Smooth muscle cell (in vitro differentiated cells): ENCODE measurements around the gene PTTG2. TPM values are rescaled to one million over a fixed set of nuclear protein-coding genes. Genes with fewer than 3 reads are reported as not detected.
A peak's percentile ranks its signal among the peaks of the same experiment; 100 is the strongest.
"Not testable (repeated sequence)": the region's sequence is repeated elsewhere in the genome, so short reads cannot be mapped to it uniquely, and the experiment has no call there.

Experiments used
- DNase-seq: peaks from one replicate; lab custom pipeline; 2025; ENCODE audit not compliant: unreplicated experiment; lab: John Stamatoyannopoulos, UW
- H2AFZ ChIP-seq: fragments of 200-600 bp; sonication (generic); 2 replicates; pipeline ENCODE4 v1.6.0; 2016; ENCODE audit warnings: antibody characterized with exemption, low read depth, mild to moderate bottlenecking
- H3F3A ChIP-seq: fragments of 200-600 bp; sonication (generic); 2 replicates; pipeline ENCODE4 v1.6.0; 2017; ENCODE audit warnings: antibody characterized with exemption, low read depth
- H3K27ac ChIP-seq: fragments of 200-600 bp; sonication (generic); 2 replicates; pipeline ENCODE4 v1.5.1; 2016; ENCODE audit warnings: low read depth, mild to moderate bottlenecking
- H3K27me3 ChIP-seq: fragments of 200-600 bp; sonication (generic); 2 replicates; pipeline ENCODE4 v1.6.1; 2016; ENCODE audit warnings: low read depth, mild to moderate bottlenecking
- H3K36me3 ChIP-seq: fragments of 200-600 bp; sonication (generic); 2 replicates; pipeline ENCODE4 v1.5.1; 2016; ENCODE audit warnings: low read depth
- H3K4me1 ChIP-seq: fragments of 200-600 bp; sonication (generic); 2 replicates; pipeline ENCODE4 v1.5.1; 2016; ENCODE audit warnings: low read depth
- H3K4me2 ChIP-seq: fragments of 200-600 bp; sonication (generic); 2 replicates; pipeline ENCODE4 v1.6.0; 2016; ENCODE audit warnings: mild to moderate bottlenecking
- H3K4me3 ChIP-seq: fragments of 200-600 bp; sonication (generic); 2 replicates; pipeline ENCODE4 v1.5.1; 2016; ENCODE audit warnings: mild to moderate bottlenecking
- H3K79me2 ChIP-seq: fragments of 200-600 bp; sonication (generic); 2 replicates; pipeline ENCODE4 v1.6.0; 2016; ENCODE audit warnings: low read depth, mild to moderate bottlenecking
- H3K9ac ChIP-seq: fragments of 200-600 bp; sonication (generic); 2 replicates; pipeline ENCODE4 v1.6.0; 2016; ENCODE audit warnings: low read depth
- H3K9me3 ChIP-seq: fragments of 200-600 bp; sonication (generic); replicated peaks from 2 replicates; pipeline ENCODE4 v1.5.1; 2016; ENCODE audit warnings: low read depth
- H4K20me1 ChIP-seq: fragments of 200-600 bp; sonication (generic); 2 replicates; pipeline ENCODE4 v1.6.0; 2016; ENCODE audit warnings: low read depth
- WGBS: methylation state at CpG from one replicate; pipeline ENCODE4 v1.1.7; 2016; ENCODE audit warnings: low lambda C conversion rate; 5-methylcytosine and 5-hydroxymethylcytosine counted together
- polyA plus RNA-seq: library from polyadenylated mRNA; unstranded; fragments of >200 nt; fragmentation: Nextera tagmentation; extraction: Ambion mirVana; gene quantifications from 2 replicates; pipeline ENCODE4 v1.2.1, GENCODE V29; 2016
- total RNA-seq: library from RNA; depleted of rRNA; stranded (reverse); fragments of >200 nt; gene quantifications from 2 replicates; pipeline ENCODE4 v1.2.3, GENCODE V29; 2014
- TF ChIP-seq, protein P1 (sequence below): fragments of 200-600 bp; sonication (generic); IDR thresholded peaks from 2 replicates; pipeline ENCODE4 v1.5.1; 2017; ENCODE audit warnings: borderline replicate concordance, mild to moderate bottlenecking, antibody characterized with exemption; ENCODE audit not compliant: insufficient read depth, poor library complexity, severe bottlenecking

The PTTG2 gene
- total and polyA plus RNA-seq, 2 experiments from 2014 or later: not detected

DNA sequence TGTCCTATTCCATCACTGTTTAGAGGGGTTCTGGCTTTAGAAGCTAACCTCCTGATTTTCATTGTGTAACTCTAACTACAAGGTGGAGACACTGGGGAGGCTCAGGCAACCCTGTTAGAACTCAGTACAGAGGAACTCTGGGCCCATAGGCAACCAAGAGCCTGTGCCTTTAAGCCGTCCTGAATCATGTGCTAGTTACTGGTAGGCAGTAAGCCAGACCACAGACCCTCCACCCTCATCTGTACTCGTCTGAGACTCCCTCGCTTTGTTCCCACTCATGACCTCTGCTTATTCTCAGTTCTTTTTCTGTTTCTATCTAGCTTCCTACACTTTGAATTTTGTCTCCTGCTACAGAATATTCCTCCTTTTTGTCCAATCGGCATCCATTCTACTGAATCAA is 37.9 kb upstream of the PTTG2 start:
- DNase-seq: no peak
- WGBS: 33% methylated on average over 4 of the region's 4 CpGs

DNA sequence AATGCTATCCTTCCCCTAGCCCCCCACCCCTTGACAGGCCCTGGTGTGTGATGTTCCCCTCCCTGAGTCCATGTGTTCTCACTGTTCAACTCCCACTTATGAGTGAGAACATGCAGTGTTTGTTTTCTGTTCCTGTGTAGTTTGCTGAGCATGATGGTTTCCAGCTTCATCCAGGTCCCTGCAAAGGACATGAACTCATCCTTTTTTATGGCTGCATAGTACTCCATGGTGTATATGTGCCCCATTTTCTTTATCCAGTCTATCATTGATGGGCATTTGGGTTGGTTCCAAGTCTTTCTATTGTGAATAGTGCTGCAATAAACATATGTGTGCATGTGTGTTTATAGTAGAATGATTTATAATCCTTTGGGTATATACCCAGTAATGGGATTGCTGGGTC is 37.1 kb upstream of the PTTG2 start:
- DNase-seq, H3K4me2 ChIP-seq, H3K9me3 ChIP-seq, H3K4me3 ChIP-seq, H3K27ac ChIP-seq, H2AFZ ChIP-seq, H3K4me1 ChIP-seq, H3K9ac ChIP-seq, H3K36me3 ChIP-seq, H3F3A ChIP-seq, H3K79me2 ChIP-seq, H3K27me3 ChIP-seq, H4K20me1 ChIP-seq: not testable (repeated sequence)

More for the DNA sequence above, 37.9 kb upstream of the PTTG2 start:
- Histone ChIP-seq H3K4me1 (no peaks in the 10 kb centered on the region), H4K20me1 (no peaks in the 10 kb centered on the region), H3K79me2 (no peaks in the 10 kb centered on the region), H3K4me3 (no peak overlapping the region), H3K36me3 (no peaks in the 10 kb centered on the region), H3K4me2 (peak overlapping the region; percentile 59), H3F3A (no peaks in the 10 kb centered on the region), H3K27me3 (no peaks in the 10 kb centered on the region), H3K9ac (no peak overlapping the region), H2AFZ (peak overlapping the region; percentile 16), H3K27ac (peak overlapping the region; percentile 44), H3K9me3 (no peaks in the 10 kb centered on the region)
- TF ChIP-seq, protein P1, sequence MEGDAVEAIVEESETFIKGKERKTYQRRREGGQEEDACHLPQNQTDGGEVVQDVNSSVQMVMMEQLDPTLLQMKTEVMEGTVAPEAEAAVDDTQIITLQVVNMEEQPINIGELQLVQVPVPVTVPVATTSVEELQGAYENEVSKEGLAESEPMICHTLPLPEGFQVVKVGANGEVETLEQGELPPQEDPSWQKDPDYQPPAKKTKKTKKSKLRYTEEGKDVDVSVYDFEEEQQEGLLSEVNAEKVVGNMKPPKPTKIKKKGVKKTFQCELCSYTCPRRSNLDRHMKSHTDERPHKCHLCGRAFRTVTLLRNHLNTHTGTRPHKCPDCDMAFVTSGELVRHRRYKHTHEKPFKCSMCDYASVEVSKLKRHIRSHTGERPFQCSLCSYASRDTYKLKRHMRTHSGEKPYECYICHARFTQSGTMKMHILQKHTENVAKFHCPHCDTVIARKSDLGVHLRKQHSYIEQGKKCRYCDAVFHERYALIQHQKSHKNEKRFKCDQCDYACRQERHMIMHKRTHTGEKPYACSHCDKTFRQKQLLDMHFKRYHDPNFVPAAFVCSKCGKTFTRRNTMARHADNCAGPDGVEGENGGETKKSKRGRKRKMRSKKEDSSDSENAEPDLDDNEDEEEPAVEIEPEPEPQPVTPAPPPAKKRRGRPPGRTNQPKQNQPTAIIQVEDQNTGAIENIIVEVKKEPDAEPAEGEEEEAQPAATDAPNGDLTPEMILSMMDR: no peak

DNA sequence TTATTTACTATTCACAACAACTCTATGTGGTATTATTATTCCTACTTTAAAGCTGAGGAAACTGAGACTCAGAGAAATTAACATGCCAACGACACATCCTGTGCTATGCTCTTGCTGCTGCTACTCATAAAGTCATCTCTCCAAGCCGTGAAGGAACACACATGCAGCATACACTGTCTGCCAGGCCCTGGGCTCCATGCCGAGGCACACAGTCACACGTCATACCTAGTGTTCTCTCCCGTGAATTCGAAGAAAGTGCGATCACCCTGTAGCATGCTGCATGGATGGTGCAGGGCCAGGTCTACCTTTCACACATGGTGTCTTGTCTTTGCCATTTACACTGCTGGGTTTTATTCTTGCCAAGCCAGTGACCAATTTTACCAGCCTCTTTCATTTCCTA is 35.3 kb upstream of the PTTG2 start:
- no peak overlapping the region for H3K4me3 ChIP-seq
- DNase-seq: no peak
- no peaks in the 10 kb centered on the region for H3K79me2 ChIP-seq
- H3K4me2 ChIP-seq: no peak overlapping the region
- H3K36me3 ChIP-seq: no peaks in the 10 kb centered on the region
- no peak overlapping the region for H2AFZ ChIP-seq
- no peak overlapping the region for H3K9ac ChIP-seq
- H3K4me1 ChIP-seq: no peaks in the 10 kb centered on the region
- H3F3A ChIP-seq: no peaks in the 10 kb centered on the region
- no peaks in the 10 kb centered on the region for H3K27me3 ChIP-seq
- no peak overlapping the region for H3K27ac ChIP-seq
- TF ChIP-seq, protein P1: no peak
- no peaks in the 10 kb centered on the region for H4K20me1 ChIP-seq
- no peaks in the 10 kb centered on the region for H3K9me3 ChIP-seq
- 74% methylated on average over 7 of the region's 7 CpGs for WGBS

DNA sequence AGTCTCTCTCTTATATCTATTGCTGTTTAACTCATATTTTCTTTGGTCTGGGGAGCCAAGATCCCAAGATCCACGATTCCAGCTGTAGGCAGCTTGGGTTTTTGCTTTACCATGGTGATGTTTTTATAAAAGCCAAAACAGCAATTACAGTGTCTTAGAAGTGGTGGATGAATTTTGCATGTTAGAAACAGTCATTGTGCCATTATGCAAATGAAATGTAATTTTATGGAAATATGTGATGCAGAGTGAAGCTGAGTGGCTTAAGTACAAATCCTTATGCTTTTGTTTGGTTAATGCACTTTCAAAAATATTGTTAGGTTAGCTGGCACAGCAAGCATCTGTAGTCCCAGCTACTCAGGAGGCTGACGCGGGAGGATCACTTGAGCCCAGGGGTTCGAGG is 32.8 kb upstream of the PTTG2 start:
- Histone ChIP-seq H3K36me3 (no peaks in the 10 kb centered on the region), H3K4me1 (no peaks in the 10 kb centered on the region), H3K4me3 (no peak overlapping the region), H3K27ac (no peak overlapping the region), H3K79me2 (no peaks in the 10 kb centered on the region), H4K20me1 (no peaks in the 10 kb centered on the region), H3K9ac (no peak overlapping the region), H3K9me3 (no peaks in the 10 kb centered on the region), H3F3A (no peaks in the 10 kb centered on the region), H2AFZ (no peak overlapping the region), H3K4me2 (no peak overlapping the region), H3K27me3 (no peaks in the 10 kb centered on the region)
- TF ChIP-seq, protein P1: no peak
- WGBS: 82% methylated on average over 4 of the region's 4 CpGs
- no peak for DNase-seq
